Measurements from ENCODE around the gene YAE1. TPM values are rescaled to one million over a fixed set of nuclear protein-coding genes. Genes with fewer than 3 reads are reported as not detected.

The YAE1 gene
- total and polyA plus RNA-seq, 2 experiments from 2014 or later, result 30.5 to 107 TPM

GRCh38 chr7:39535064-39535463 is 31.1 kb upstream of the YAE1 start:
- H3K27me3 ChIP-seq (ENCODE audit: insufficient read depth), result no peaks in the 10 kb centered on the region
- no peaks in the 10 kb centered on the region for H3K9me3 Mint-ChIP-seq
- H3K79me2 ChIP-seq (replicated peaks; ENCODE audit: insufficient read depth), result no peaks in the 10 kb centered on the region
- no peak overlapping the region for H3K27ac Mint-ChIP-seq
- H3K4me2 ChIP-seq, result no peak overlapping the region
- peaks cover 8% of the 10 kb centered on the region for H3K27me3 Mint-ChIP-seq (ENCODE audit: insufficient read depth, low read depth, poor library complexity)
- no peak overlapping the region for H3K4me3 Mint-ChIP-seq
- no peak overlapping the region for H3K4me3 ChIP-seq
- H3K27ac ChIP-seq (ENCODE audit: low read depth), result no peak overlapping the region
- peaks cover 25% of the 10 kb centered on the region for H3K4me1 Mint-ChIP-seq
- DNase-seq (ENCODE audit: low spot score) (no peak), ATAC-seq (no peak)
- TF ChIP-seq NANOG (IDR thresholded peaks at IDR 0.05; ENCODE audit: borderline replicate concordance), result no peak
- no peak for TF ChIP-seq POLR2AphosphoS5 (IDR thresholded peaks at IDR 0.05; ENCODE audit: low read depth)
- TF ChIP-seq REST (IDR thresholded peaks at IDR 0.05; ENCODE audit: unreplicated experiment), result no peak
- TF ChIP-seq ETS1 (IDR thresholded peaks at IDR 0.05), result no peak
- no peak for TF ChIP-seq EZH2 (IDR thresholded peaks at IDR 0.05; ENCODE audit: low read depth, unreplicated experiment)
- TF ChIP-seq CREB1 (CRISPR knock-in tag; IDR thresholded peaks at IDR 0.05; ENCODE audit: low read depth), result no peak
- no peak for TF ChIP-seq ZNF462 (CRISPR knock-in tag; IDR thresholded peaks at IDR 0.05)
- no peak for TF ChIP-seq JUNB (IDR thresholded peaks at IDR 0.05; ENCODE audit: unreplicated experiment)
- TF ChIP-seq ZNF331 (CRISPR knock-in tag; IDR thresholded peaks at IDR 0.05; ENCODE audit: low read depth), result no peak
- no peak for TF ChIP-seq EZH2phosphoT487 (IDR thresholded peaks at IDR 0.05; ENCODE audit: unreplicated experiment)
- TF ChIP-seq STAT1 (IDR thresholded peaks at IDR 0.05; ENCODE audit: unreplicated experiment), result no peak
- no peak for TF ChIP-seq ZNF114 (CRISPR knock-in tag; IDR thresholded peaks at IDR 0.05)
- no peak overlapping the region for H2AFZ ChIP-seq
- H4K20me1 ChIP-seq (replicated peaks; ENCODE audit: insufficient read depth), result no peaks in the 10 kb centered on the region
- no peaks in the 10 kb centered on the region for H3K36me3 Mint-ChIP-seq (ENCODE audit: low read depth)
- H3F3A ChIP-seq (replicated peaks; ENCODE audit: low read depth), result no peaks in the 10 kb centered on the region
- peaks cover 4% of the 10 kb centered on the region for H3K4me1 ChIP-seq (ENCODE audit: insufficient read depth)
- H3K36me3 ChIP-seq (ENCODE audit: insufficient read depth), result no peaks in the 10 kb centered on the region
- H3K9me2 ChIP-seq (ENCODE audit: insufficient read depth), result 0 out of 2 replicates have a peak, but pooled peaks cover 5% of the 10 kb centered on the region

All from GM23338 (cell line).